MCF 10A (cell line): Measurements from ENCODE around the gene ACBD4. TPM values are rescaled to one million over a fixed set of nuclear protein-coding genes. Genes with fewer than 3 reads are reported as not detected.
A peak's percentile ranks its signal among the peaks of the same experiment; 100 is the strongest.

Source experiments
- BruUV-seq: library from RNA; stranded (reverse); fragments of 400-500 nt; replicated peaks from 2 replicates; lab custom pipeline; 2021; lab: Mats Ljungman, UMichigan
- CTCF ChIA-PET: fragments of 300-600 bp; sonication (Branson Sonifier 250); formaldehyde crosslinking; extraction: SDS; loops from one replicate; lab custom pipeline; 2021; ENCODE audit warnings: antibody characterized with exemption, inconsistent platforms; lab: Yijun Ruan, JAX
- POLR2A ChIA-PET: fragments of 300-600, 350-650 bp; sonication (Branson Sonifier 250); formaldehyde crosslinking; extraction: SDS; loops from one replicate; lab custom pipeline; 2020; ENCODE audit warnings: antibody characterized with exemption, inconsistent platforms; lab: Yijun Ruan, JAX
- DNase-seq: peaks from one replicate; pipeline ENCODE4 v3.0.0-alpha.2; 2018; ENCODE audit not compliant: unreplicated experiment
- H3K27ac Mint-ChIP-seq: one replicate; pipeline ENCODE4 v1.8.0; 2022; ENCODE audit warnings: mild to moderate bottlenecking, low read depth, mixed read lengths; ENCODE audit not compliant: unreplicated experiment
- H3K27me3 Mint-ChIP-seq: one replicate; pipeline ENCODE4 v1.8.0; 2022; ENCODE audit warnings: mixed read lengths; ENCODE audit not compliant: insufficient read depth, unreplicated experiment
- H3K36me3 Mint-ChIP-seq: one replicate; pipeline ENCODE4 v1.8.0; 2022; ENCODE audit warnings: mild to moderate bottlenecking, moderate library complexity, mixed read lengths; ENCODE audit not compliant: insufficient read depth, unreplicated experiment
- H3K4me1 Mint-ChIP-seq: one replicate; pipeline ENCODE4 v1.8.0; 2022; ENCODE audit warnings: mixed read lengths; ENCODE audit not compliant: insufficient read depth, unreplicated experiment
- H3K4me3 Mint-ChIP-seq: one replicate; pipeline ENCODE4 v1.8.0; 2022; ENCODE audit warnings: mild to moderate bottlenecking, moderate library complexity, mixed read lengths; ENCODE audit not compliant: unreplicated experiment
- H3K9me3 Mint-ChIP-seq: one replicate; pipeline ENCODE4 v1.8.0; 2022; ENCODE audit warnings: mixed read lengths; ENCODE audit not compliant: unreplicated experiment
- intact Hi-C: fragments of 100-400 bp; cut with micrococcal nuclease; formaldehyde crosslinking; loops from 2 replicates; pipeline ENCODE4 v1.14.1; 2022
- total RNA-seq: library from RNA; stranded (reverse); gene quantifications from 2 replicates; pipeline ENCODE4 v1.2.3, GENCODE V29; 2022
- TF ChIP-seq, protein P1 (sequence below): fragments of 200-600 bp; IDR thresholded peaks from one replicate; pipeline ENCODE4 v1.8.0; 2022; ENCODE audit warnings: antibody characterized with exemption, mild to moderate bottlenecking; ENCODE audit not compliant: unreplicated experiment

ACBD4 gene
- total RNA-seq, 1 experiment from 2014 or later: 7.8 TPM

DNA sequence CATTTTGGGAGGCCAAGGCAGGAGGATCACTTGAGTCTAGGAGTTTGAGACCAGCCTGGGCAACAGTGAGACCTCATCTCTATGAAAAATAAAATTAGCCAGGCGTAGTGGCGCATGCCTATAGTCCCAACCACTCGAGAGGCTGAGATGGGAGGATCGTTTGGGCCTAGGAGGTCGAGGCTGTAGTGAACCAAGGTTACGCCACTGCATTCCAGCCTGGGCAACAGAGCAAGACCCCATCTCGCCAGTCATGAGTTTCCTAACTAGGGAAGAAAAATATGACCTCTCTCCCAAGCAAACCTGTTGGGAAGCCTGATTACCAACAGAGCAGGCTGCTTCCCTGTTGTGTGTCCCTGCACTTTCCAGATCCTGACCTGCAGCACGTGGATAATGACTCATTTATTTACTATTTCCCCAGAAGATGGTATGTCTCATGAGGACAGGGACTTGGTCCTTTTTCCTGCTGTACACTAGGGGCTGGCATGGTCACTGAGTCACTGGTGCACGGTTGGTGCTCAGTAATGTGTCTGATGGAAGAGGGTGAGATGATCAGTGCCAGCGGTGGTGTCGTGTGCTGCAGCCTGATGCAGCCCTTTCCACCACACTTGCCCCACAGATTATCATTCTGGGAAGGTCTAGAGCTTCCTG is 43.6 kb upstream of the ACBD4 start:
- H3K9me3 Mint-ChIP-seq: no peaks in the 10 kb centered on the region
- TF ChIP-seq, protein P1, sequence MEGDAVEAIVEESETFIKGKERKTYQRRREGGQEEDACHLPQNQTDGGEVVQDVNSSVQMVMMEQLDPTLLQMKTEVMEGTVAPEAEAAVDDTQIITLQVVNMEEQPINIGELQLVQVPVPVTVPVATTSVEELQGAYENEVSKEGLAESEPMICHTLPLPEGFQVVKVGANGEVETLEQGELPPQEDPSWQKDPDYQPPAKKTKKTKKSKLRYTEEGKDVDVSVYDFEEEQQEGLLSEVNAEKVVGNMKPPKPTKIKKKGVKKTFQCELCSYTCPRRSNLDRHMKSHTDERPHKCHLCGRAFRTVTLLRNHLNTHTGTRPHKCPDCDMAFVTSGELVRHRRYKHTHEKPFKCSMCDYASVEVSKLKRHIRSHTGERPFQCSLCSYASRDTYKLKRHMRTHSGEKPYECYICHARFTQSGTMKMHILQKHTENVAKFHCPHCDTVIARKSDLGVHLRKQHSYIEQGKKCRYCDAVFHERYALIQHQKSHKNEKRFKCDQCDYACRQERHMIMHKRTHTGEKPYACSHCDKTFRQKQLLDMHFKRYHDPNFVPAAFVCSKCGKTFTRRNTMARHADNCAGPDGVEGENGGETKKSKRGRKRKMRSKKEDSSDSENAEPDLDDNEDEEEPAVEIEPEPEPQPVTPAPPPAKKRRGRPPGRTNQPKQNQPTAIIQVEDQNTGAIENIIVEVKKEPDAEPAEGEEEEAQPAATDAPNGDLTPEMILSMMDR: no peak
- ChIA-PET CTCF (no interaction called here), POLR2A (interaction anchor here (0.7 to 3.4 kb wide), 7 partner anchors 14 to 151 kb away, joined by 4 to 14 read pairs (median 5); partner anchors contain the start of gene NMT1)
- peak overlapping the region; percentile 43 for H3K4me3 Mint-ChIP-seq
- H3K27me3 Mint-ChIP-seq: no peaks in the 10 kb centered on the region
- H3K27ac Mint-ChIP-seq: peak overlapping the region; percentile 98
- peaks cover 92% of the 10 kb centered on the region for H3K36me3 Mint-ChIP-seq
- DNase-seq: no peak
- BruUV-seq: no TSS peak
- peaks cover 25% of the 10 kb centered on the region for H3K4me1 Mint-ChIP-seq
- intact Hi-C loops: loop anchor here (10.0 kb wide), 1 partner anchor 187 kb away; a partner anchor contains a TSS

GRCh38 chr17:45092911-45093430 is 42.5 kb upstream of the ACBD4 start:
- ChIA-PET CTCF (interaction anchor here (0.6 to 8.1 kb wide), 5 partner anchors 44 to 173 kb away, joined by 3 to 67 read pairs (median 5); partner anchors contain the start of gene HEXIM1), POLR2A (interaction anchor here (0.6 to 2.7 kb wide), 15 partner anchors 10 to 194 kb away, joined by 3 to 21 read pairs (median 5); partner anchors contain the start of genes DCAKD, EFTUD2, HEXIM1 and NMT1)
- TF ChIP-seq, protein P1: no peak
- Mint-ChIP-seq H3K27me3 (no peaks in the 10 kb centered on the region), H3K9me3 (no peaks in the 10 kb centered on the region), H3K36me3 (peaks cover 83% of the 10 kb centered on the region), H3K4me1 (peaks cover 25% of the 10 kb centered on the region), H3K4me3 (peak overlapping the region; percentile 44), H3K27ac (peak overlapping the region; percentile 98)
- intact Hi-C loops: loop anchor here (10.0 kb wide), 1 partner anchor 188 kb away; a partner anchor contains a TSS
- BruUV-seq: no TSS peak
- DNase-seq: peak; percentile 96

DNA sequence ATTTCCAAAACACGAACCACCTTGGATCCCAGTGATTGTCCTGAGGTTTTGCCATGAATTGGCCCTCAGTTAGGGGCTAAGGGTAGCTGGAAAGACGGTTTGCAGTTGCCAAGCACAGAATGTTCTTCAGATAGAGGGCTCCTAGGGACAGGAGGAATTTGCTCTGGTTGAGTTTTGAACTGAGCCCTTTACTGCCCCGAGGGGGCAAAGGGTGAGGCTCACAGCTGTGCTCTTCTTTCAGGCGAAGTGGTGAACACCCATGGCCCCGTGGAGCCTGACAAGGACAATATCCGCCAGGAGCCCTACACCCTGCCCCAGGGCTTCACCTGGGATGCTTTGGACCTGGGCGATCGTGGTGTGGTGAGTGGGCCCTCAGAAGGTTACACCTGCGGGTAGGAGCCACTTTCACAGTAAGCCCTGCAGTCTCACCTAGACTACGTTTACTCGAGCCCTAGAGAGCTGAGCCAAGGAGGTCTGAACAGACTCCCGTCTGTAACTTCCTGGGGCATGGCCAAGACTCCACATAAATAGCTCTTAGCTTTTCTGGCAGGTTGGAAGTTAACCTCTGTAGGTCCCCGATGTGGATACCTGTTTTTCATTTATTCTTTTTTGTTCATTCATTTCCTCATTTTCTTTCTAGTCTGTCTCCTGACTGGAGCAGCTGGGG is 41.9 kb upstream of the ACBD4 start:
- TF ChIP-seq, protein P1: no peak
- H3K4me1 Mint-ChIP-seq: peaks cover 25% of the 10 kb centered on the region
- ChIA-PET POLR2A (interaction anchor here (0.6 to 2.7 kb wide), 19 partner anchors 9 to 176 kb away, joined by 3 to 21 read pairs (median 4); partner anchors contain the start of genes DCAKD, HEXIM1 and NMT1), CTCF (interaction anchor here (0.6 to 8.1 kb wide), 6 partner anchors 11 to 173 kb away, joined by 3 to 67 read pairs (median 4); partner anchors contain the start of gene HEXIM1)
- peak overlapping the region; percentile 98 for H3K27ac Mint-ChIP-seq
- H3K9me3 Mint-ChIP-seq: no peaks in the 10 kb centered on the region
- peak; percentile 18 for DNase-seq
- H3K27me3 Mint-ChIP-seq: no peaks in the 10 kb centered on the region
- intact Hi-C loops: loop anchor here (10.0 kb wide), 1 partner anchor 189 kb away; a partner anchor contains a TSS
- no TSS peak for BruUV-seq
- peak overlapping the region; percentile 44 for H3K4me3 Mint-ChIP-seq
- peaks cover 80% of the 10 kb centered on the region for H3K36me3 Mint-ChIP-seq
